Measurements from ENCODE around the gene AHSP. TPM values are rescaled to one million over a fixed set of nuclear protein-coding genes. Genes with fewer than 3 reads are reported as not detected.

AHSP gene
- total and polyA plus RNA-seq, 2 donors (not counting 1 experiment from before 2014, with no cell fraction given): not detected

GRCh38 chr16:31535737-31536136 lies 8.0 kb downstream of the AHSP start:
- H2AFZ ChIP-seq (ENCODE audit: insufficient read depth, low read depth, low read length, poor library complexity, severe bottlenecking): no peak overlapping the region
- ATAC-seq (ENCODE audit: low read depth): no peak
- no peak overlapping the region for H3K9ac ChIP-seq (ENCODE audit: low read length)
- DNase-seq: no peak
- no peaks in the 10 kb centered on the region for H4K20me1 ChIP-seq (ENCODE audit: control insufficient read depth, insufficient read depth, low read length, poor library complexity, severe bottlenecking)
- H3K9me3 Mint-ChIP-seq (ENCODE audit: insufficient read depth): no peaks in the 10 kb centered on the region
- H3K36me3 ChIP-seq (replicated peaks in 1 of 2; ENCODE audit: control extremely low read depth in 1 of 2, control insufficient read depth in 1 of 2, extremely low read depth in 1 of 2, insufficient read depth in 2 of 2, low read length in 1 of 2): no peaks in the 10 kb centered on the region
- no peak overlapping the region for H3K27ac Mint-ChIP-seq
- H3K27ac ChIP-seq (ENCODE audit: low read length in 2 of 2): no peak overlapping the region
- H3K4me3 ChIP-seq (ENCODE audit: control extremely low read depth in 1 of 5, extremely low read depth in 1 of 5, insufficient read depth in 1 of 5, low read depth in 2 of 5, low read length in 4 of 5): no peak overlapping the region
- intact Hi-C loops (cut with micrococcal nuclease): no loop called here
- no peak overlapping the region for H3K4me2 ChIP-seq (replicated peaks; ENCODE audit: low read depth, low read length, poor library complexity, severe bottlenecking)
- TF ChIP-seq EZH2 (IDR thresholded peaks at IDR 0.05; ENCODE audit: borderline replicate concordance, insufficient read depth, low read depth, low read length, poor library complexity, severe bottlenecking) (no peak), CTCF (IDR thresholded peaks at IDR 0.05) (no peak)
- ChIA-PET CTCF (interaction anchor here (1.1 kb wide), 1 partner anchor 14 kb away, joined by 3 read pairs; no protein-coding TSS in a partner anchor), POLR2A (no interaction called here)
- H3K4me1 ChIP-seq (ENCODE audit: control insufficient read depth in 2 of 2, insufficient read depth in 2 of 2, low read length in 2 of 2): peaks cover 2 to 10% of the 10 kb centered on the region in 2 donors
- H3K4me3 Mint-ChIP-seq: no peak overlapping the region
- H3K27me3 ChIP-seq (replicated peaks in 1 of 4; ENCODE audit: control extremely low read depth in 1 of 4, control insufficient read depth in 3 of 4, insufficient read depth in 4 of 4, low read length in 3 of 4): peaks cover 0 to 42% (median 20%) of the 10 kb centered on the region in 4 experiments
- no peaks in the 10 kb centered on the region for H3K79me2 ChIP-seq (ENCODE audit: control insufficient read depth, insufficient read depth, low read length)
- H3K27me3 Mint-ChIP-seq: peaks cover 39% of the 10 kb centered on the region
- no CpG with 5 or more reads among the region's 9 CpGs for whole genome bisulfite sequencing (ENCODE audit: insufficient coverage)
- H3K9me3 ChIP-seq (ENCODE audit: control extremely low read depth in 1 of 3, control insufficient read depth in 2 of 3, insufficient read depth in 1 of 3, low read length in 2 of 3): peaks cover 0 to 17% (median 0%) of the 10 kb centered on the region in 3 donors
- H3K4me1 Mint-ChIP-seq: peaks cover 2% of the 10 kb centered on the region

GRCh38 chr16:31536804-31537361 lies 9.2 kb downstream of the AHSP start:
- Histone ChIP-seq H3K27me3 (replicated peaks in 1 of 4; ENCODE audit: control extremely low read depth in 1 of 4, control insufficient read depth in 3 of 4, insufficient read depth in 4 of 4, low read length in 3 of 4) (peaks cover 0 to 39% (median 20%) of the 10 kb centered on the region in 4 experiments), H3K36me3 (replicated peaks in 1 of 2; ENCODE audit: control extremely low read depth in 1 of 2, control insufficient read depth in 1 of 2, extremely low read depth in 1 of 2, insufficient read depth in 2 of 2, low read length in 1 of 2) (no peaks in the 10 kb centered on the region), H3K27ac (ENCODE audit: low read length in 2 of 2) (no peak overlapping the region), H3K9me3 (ENCODE audit: control extremely low read depth in 1 of 3, control insufficient read depth in 2 of 3, insufficient read depth in 1 of 3, low read length in 2 of 3) (peaks cover 0 to 17% (median 0%) of the 10 kb centered on the region in 3 donors), H3K4me3 (ENCODE audit: control extremely low read depth in 1 of 5, extremely low read depth in 1 of 5, insufficient read depth in 1 of 5, low read depth in 2 of 5, low read length in 4 of 5) (peak overlapping the region in 1 of 5 experiments; percentile 38), H3K4me1 (ENCODE audit: control insufficient read depth in 2 of 2, insufficient read depth in 2 of 2, low read length in 2 of 2) (peaks cover 2 to 10% of the 10 kb centered on the region in 2 donors), H4K20me1 (ENCODE audit: control insufficient read depth, insufficient read depth, low read length, poor library complexity, severe bottlenecking) (no peaks in the 10 kb centered on the region), H3K9ac (ENCODE audit: low read length) (no peak overlapping the region), H3K79me2 (ENCODE audit: control insufficient read depth, insufficient read depth, low read length) (no peaks in the 10 kb centered on the region), H2AFZ (ENCODE audit: insufficient read depth, low read depth, low read length, poor library complexity, severe bottlenecking) (peak overlapping the region; percentile 33), H3K4me2 (replicated peaks; ENCODE audit: low read depth, low read length, poor library complexity, severe bottlenecking) (peak overlapping the region; percentile 51)
- DNase-seq: no peak
- ChIA-PET POLR2A (no interaction called here), CTCF (interaction anchor here (0.8 kb wide), 1 partner anchor 552 kb away, joined by 3 read pairs; the partner anchor contains the start of gene HSD3B7)
- intact Hi-C loops (cut with micrococcal nuclease): no loop called here
- H3K27me3 Mint-ChIP-seq: peaks cover 46% of the 10 kb centered on the region
- TF ChIP-seq CTCF (IDR thresholded peaks at IDR 0.05): no peak
- TF ChIP-seq EZH2 (IDR thresholded peaks at IDR 0.05; ENCODE audit: borderline replicate concordance, insufficient read depth, low read depth, low read length, poor library complexity, severe bottlenecking): no peak
- H3K9me3 Mint-ChIP-seq (ENCODE audit: insufficient read depth): no peaks in the 10 kb centered on the region
- WGBS (ENCODE audit: insufficient coverage): 81% methylated on average over 19 of the region's 21 CpGs
- H3K4me3 Mint-ChIP-seq: no peak overlapping the region
- no peak for ATAC-seq (ENCODE audit: low read depth)
- H3K27ac Mint-ChIP-seq: no peak overlapping the region
- H3K4me1 Mint-ChIP-seq: peaks cover 2% of the 10 kb centered on the region

All from B cell (primary cell).